Measurements from ENCODE around the gene TMEM41B.
"Not testable (repeated sequence)": the region's sequence is repeated elsewhere in the genome, so short reads cannot be mapped to it uniquely, and the experiment has no call there.

DNA sequence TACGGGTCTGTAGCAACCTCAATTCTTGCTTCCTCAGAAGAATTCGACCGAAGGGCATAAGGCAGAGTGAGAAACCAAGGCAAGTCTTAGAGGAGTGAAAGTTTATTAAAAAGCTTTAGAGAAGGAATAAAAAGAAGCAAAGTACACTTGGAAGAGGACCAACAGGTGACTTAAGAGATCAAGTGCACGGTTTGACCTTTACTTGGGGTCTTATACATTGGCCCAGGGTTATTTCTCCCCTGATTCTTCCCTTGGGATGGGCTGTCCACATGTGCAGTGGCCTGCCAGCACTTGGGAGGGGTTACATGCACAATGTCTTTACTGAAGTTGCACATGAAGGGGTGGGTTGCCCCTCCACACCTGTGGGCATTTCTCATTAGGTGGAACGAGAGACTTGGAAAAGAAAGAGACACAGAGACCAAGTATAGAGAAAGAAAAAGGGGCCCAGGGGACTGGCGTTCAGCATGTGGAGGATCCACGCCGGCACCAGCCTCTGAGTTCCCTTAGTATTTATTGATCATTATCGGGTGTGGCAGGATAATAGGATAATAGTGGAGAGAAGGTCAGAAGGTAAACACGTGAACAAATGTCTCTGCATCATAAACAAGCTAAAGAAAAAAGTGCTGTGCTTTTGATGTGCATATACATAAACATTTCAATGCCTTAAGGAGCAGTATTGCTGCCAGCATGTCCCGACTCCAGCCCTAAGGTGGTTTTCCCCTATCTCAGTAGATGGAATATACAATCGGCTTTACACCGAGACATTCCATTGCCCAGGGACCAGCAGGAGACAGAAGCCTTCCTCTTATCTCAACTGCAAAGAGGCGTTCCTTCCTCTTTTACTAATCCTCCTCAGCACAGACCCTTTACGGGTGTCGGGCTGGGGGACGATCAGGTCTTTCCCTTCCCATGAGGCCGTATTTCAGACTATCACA, 4.3 kb upstream of the TMEM41B start:
- TF ChIP-seq, protein P1, sequence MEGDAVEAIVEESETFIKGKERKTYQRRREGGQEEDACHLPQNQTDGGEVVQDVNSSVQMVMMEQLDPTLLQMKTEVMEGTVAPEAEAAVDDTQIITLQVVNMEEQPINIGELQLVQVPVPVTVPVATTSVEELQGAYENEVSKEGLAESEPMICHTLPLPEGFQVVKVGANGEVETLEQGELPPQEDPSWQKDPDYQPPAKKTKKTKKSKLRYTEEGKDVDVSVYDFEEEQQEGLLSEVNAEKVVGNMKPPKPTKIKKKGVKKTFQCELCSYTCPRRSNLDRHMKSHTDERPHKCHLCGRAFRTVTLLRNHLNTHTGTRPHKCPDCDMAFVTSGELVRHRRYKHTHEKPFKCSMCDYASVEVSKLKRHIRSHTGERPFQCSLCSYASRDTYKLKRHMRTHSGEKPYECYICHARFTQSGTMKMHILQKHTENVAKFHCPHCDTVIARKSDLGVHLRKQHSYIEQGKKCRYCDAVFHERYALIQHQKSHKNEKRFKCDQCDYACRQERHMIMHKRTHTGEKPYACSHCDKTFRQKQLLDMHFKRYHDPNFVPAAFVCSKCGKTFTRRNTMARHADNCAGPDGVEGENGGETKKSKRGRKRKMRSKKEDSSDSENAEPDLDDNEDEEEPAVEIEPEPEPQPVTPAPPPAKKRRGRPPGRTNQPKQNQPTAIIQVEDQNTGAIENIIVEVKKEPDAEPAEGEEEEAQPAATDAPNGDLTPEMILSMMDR (IDR thresholded peaks at IDR 0.05): not testable (repeated sequence)
- not testable (repeated sequence) for TF ChIP-seq ZFX (IDR thresholded peaks at IDR 0.05; ENCODE audit: borderline replicate concordance)
